Prostate gland (tissue), 2 donors: ENCODE measurements around the gene CTPS1. TPM values are rescaled to one million over a fixed set of nuclear protein-coding genes. Genes with fewer than 3 reads are reported as not detected.

ENCODE experiments used
- DNase-seq: peaks from one replicate; pipeline ENCODE4 v3.0.0-alpha.2; 2019; ENCODE audit warnings: low spot score
- H3K27ac ChIP-seq, 2 donors: fragments of 200-600 bp; sonication (generic); 2 replicates each; pipeline ENCODE4 v1.5.1; 2017 to 2019
- H3K27me3 ChIP-seq: fragments of 200-600 bp; sonication (generic); replicated peaks from 2 replicates; pipeline ENCODE4 v1.5.1; 2019; ENCODE audit not compliant: insufficient read depth
- H3K36me3 ChIP-seq, 2 donors: fragments of 200-600 bp; sonication (generic); 1 replicate in 1 of 2; 2 replicates in 1 of 2; pipeline versions ENCODE4 v1.5.1 to v1.8.1; 2017 to 2019
- H3K4me1 ChIP-seq: fragments of 200-600 bp; sonication (generic); replicated peaks from 2 replicates; pipeline ENCODE4 v1.5.1; 2019
- H3K4me3 ChIP-seq, 2 donors: fragments of 200-600 bp; sonication (generic); 2 replicates each; pipeline ENCODE4 v1.5.1; 2017 to 2019
- H3K9me3 ChIP-seq: fragments of 200-600 bp; sonication (generic); 2 replicates; pipeline ENCODE4 v1.5.1; 2017
- CTCF ChIP-seq, 4 experiments: fragments of 200-600 bp in 2 of 4; fragments of 450-650 bp in 2 of 4; sonication (generic) in 2 of 4; IDR thresholded peaks; 1 replicate in 3 of 4; 2 replicates in 1 of 4; pipeline ENCODE4 v1.5.1; 2016 to 2019; ENCODE audit warnings: antibody characterized with exemption in 4 of 4, mild to moderate bottlenecking in 2 of 4, moderate library complexity in 2 of 4
- POLR2A ChIP-seq: fragments of 450-650 bp; IDR thresholded peaks from one replicate; pipeline ENCODE4 v1.6.1; 2016; ENCODE audit warnings: antibody characterized with exemption, mild to moderate bottlenecking
- POLR2AphosphoS5 ChIP-seq: sonication (generic); formaldehyde crosslinking; IDR thresholded peaks from one replicate; pipeline ENCODE4 v1.6.1; 2017; ENCODE audit warnings: antibody characterized with exemption
- WGBS: methylation state at CpG from one replicate; pipeline ENCODE4 v1.1.5; 2018; 5-methylcytosine and 5-hydroxymethylcytosine counted together
- intact Hi-C: fragments of 100-400 bp; cut with DNase I; formaldehyde crosslinking; loops from one replicate; pipeline ENCODE4 v1.14.2; 2022
- total RNA-seq, 2 donors: library from RNA; depleted of rRNA; stranded (reverse); fragments of >200 nt; gene quantifications; one replicate each; pipeline ENCODE4 v1.1.0, GENCODE V29; 2016

CTPS1 gene, protein sequence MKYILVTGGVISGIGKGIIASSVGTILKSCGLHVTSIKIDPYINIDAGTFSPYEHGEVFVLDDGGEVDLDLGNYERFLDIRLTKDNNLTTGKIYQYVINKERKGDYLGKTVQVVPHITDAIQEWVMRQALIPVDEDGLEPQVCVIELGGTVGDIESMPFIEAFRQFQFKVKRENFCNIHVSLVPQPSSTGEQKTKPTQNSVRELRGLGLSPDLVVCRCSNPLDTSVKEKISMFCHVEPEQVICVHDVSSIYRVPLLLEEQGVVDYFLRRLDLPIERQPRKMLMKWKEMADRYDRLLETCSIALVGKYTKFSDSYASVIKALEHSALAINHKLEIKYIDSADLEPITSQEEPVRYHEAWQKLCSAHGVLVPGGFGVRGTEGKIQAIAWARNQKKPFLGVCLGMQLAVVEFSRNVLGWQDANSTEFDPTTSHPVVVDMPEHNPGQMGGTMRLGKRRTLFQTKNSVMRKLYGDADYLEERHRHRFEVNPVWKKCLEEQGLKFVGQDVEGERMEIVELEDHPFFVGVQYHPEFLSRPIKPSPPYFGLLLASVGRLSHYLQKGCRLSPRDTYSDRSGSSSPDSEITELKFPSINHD
- 10 to 100 TPM in 1 of 2 donors, 1 to 10 TPM in 1; 8.9 to 56.5 TPM for total RNA-seq

- intact Hi-C loops, result no loop called here
- Histone ChIP-seq H3K9me3 (no peaks in the 10 kb centered on the region), H3K4me3 (peak within 1 kb of the TSS; percentile 34 to 60), H3K4me1 (no peaks in the 10 kb centered on the region), H3K27ac (peak within 1 kb of the TSS; percentile 90 to 92), H3K27me3 (no peaks in the 10 kb centered on the region), H3K36me3 (no peaks in the 10 kb centered on the region)
- 0% methylated on average over 56 of the region's 96 CpGs for WGBS
- TF ChIP-seq POLR2AphosphoS5 (peak; percentile 84), CTCF (IDR thresholded peaks at IDR 0.05) (peak in 1 of 4 experiments; percentile 20), POLR2A (peak; percentile 79)
- peak; percentile 92 for DNase-seq
Measured at GRCh38 chr1:40979241-40980067, at the start of gene CTPS1. TSS of gene CTPS1 (plus strand) at chr1:40979696. CDS start at chr1:40983291, 3,595 bp downstream.

- no peaks in the 10 kb centered on the region for H3K36me3 ChIP-seq
Measured at GRCh38 chr1:40930174-40930964, 49.1 kb upstream of the CTPS1 start.

DNA sequence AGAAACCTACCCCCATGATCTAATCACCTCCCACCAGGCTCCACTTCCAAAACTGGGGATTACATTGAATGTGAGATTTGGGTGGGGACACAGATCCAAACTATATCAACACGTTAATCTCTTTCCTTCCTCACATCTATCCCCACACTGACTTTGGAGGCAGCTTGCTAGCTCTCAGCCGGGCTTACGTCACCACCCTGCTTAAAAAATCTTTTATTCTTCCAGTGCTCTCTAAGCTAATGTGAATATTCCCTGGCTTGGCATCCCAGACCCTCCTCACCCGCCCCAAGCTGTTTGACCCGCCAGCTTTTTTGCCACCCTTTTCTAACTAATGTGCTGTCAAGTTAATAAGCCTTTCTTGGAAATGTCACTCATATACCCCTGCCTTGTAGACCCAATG, 47.9 kb upstream of the CTPS1 start:
- Histone ChIP-seq H3K27me3 (no peaks in the 10 kb centered on the region), H3K4me1 (peaks cover 4% of the 10 kb centered on the region), H3K27ac (no peak overlapping the region), H3K36me3 (no peaks in the 10 kb centered on the region), H3K4me3 (no peak overlapping the region), H3K9me3 (no peaks in the 10 kb centered on the region)
- no peak for TF ChIP-seq CTCF (IDR thresholded peaks at IDR 0.05)
- TF ChIP-seq POLR2AphosphoS5, result no peak
- no peak for TF ChIP-seq POLR2A
- intact Hi-C loops, result no loop called here
- WGBS, result 81% methylated on average over 5 of the region's 5 CpGs
- no peak for DNase-seq

More at GRCh38 chr1:40930174-40930964, 49.1 kb upstream of the CTPS1 start:
- no peaks in the 10 kb centered on the region for H3K27me3 ChIP-seq
- 67% methylated on average over 8 of the region's 8 CpGs for WGBS
- intact Hi-C loops, result no loop called here
- H3K4me1 ChIP-seq, result peaks cover 4% of the 10 kb centered on the region
- no peak for TF ChIP-seq POLR2A
- no peak for TF ChIP-seq CTCF (IDR thresholded peaks at IDR 0.05)
- peak; percentile 68 for TF ChIP-seq POLR2AphosphoS5
- H3K9me3 ChIP-seq, result no peaks in the 10 kb centered on the region
- no peak overlapping the region for H3K4me3 ChIP-seq
- peak; percentile 77 for DNase-seq
- peak overlapping the region in 1 of 2 donors; percentile 33 for H3K27ac ChIP-seq

DNA sequence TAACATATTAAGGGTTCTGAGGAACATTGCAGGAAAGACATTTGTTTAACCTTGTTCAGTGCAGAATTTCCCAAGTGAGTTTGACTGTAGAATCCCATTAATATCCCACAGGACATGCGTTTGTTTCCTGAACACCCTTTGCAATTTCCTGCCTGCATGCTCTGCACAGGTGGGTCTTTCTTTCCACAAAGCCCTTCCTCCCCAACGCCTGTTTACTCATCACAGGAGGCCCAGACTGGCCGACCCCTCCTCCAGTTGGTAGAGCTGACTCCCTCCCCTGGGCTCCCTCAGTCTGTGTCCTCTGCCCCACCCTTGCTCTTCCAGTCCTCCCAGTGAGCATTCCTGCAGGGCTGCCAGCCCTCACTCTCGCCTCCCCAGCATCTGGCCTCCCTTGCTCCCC, 47.5 kb upstream of the CTPS1 start:
- intact Hi-C loops, result no loop called here
- TF ChIP-seq POLR2A, result no peak
- TF ChIP-seq CTCF (IDR thresholded peaks at IDR 0.05), result no peak
- TF ChIP-seq POLR2AphosphoS5, result no peak
- Histone ChIP-seq H3K9me3 (no peaks in the 10 kb centered on the region), H3K4me1 (peaks cover 4% of the 10 kb centered on the region), H3K4me3 (no peak overlapping the region), H3K36me3 (no peaks in the 10 kb centered on the region), H3K27ac (no peak overlapping the region), H3K27me3 (no peaks in the 10 kb centered on the region)
- 52% methylated on average over 4 of the region's 4 CpGs for WGBS
- DNase-seq, result no peak
